Upper lobe of left lung (tissue), 4 donors: ENCODE measurements around the gene RAB5B.
"Not testable (repeated sequence)": the region's sequence is repeated elsewhere in the genome, so short reads cannot be mapped to it uniquely, and the experiment has no call there.

Experiments used
- EP300 ChIP-seq, 4 donors: sonication (generic); formaldehyde crosslinking; IDR thresholded peaks; one replicate each; pipeline ENCODE4 v1.5.1; 2017; ENCODE audit warnings: antibody characterized with exemption in 4 of 4, control low read depth in 2 of 4
- POLR2A ChIP-seq, 4 donors: fragments of 450-650 bp; IDR thresholded peaks; one replicate each; pipeline ENCODE4 v1.5.1; 2016 to 2017; ENCODE audit warnings: antibody characterized with exemption in 4 of 4, mild to moderate bottlenecking in 2 of 4
- POLR2AphosphoS5 ChIP-seq, 2 donors: sonication (generic); formaldehyde crosslinking; IDR thresholded peaks; one replicate each; pipeline ENCODE4 v1.5.1; 2017; ENCODE audit warnings: antibody characterized with exemption in 2 of 2
- TF ChIP-seq, protein P1 (sequence below), 6 experiments: fragments of 450-650 bp in 4 of 6; fragments of 200-600 bp in 2 of 6; sonication (generic) in 2 of 6; IDR thresholded peaks; one replicate each; pipeline ENCODE4 v1.5.1; 2016 to 2019; ENCODE audit warnings: antibody characterized with exemption in 6 of 6

GRCh38 chr12:55999522-55999921, 25.6 kb downstream of the RAB5B start:
- not testable (repeated sequence) for TF ChIP-seq POLR2AphosphoS5, POLR2A, EP300 (IDR thresholded peaks at IDR 0.05)
- TF ChIP-seq, protein P1, sequence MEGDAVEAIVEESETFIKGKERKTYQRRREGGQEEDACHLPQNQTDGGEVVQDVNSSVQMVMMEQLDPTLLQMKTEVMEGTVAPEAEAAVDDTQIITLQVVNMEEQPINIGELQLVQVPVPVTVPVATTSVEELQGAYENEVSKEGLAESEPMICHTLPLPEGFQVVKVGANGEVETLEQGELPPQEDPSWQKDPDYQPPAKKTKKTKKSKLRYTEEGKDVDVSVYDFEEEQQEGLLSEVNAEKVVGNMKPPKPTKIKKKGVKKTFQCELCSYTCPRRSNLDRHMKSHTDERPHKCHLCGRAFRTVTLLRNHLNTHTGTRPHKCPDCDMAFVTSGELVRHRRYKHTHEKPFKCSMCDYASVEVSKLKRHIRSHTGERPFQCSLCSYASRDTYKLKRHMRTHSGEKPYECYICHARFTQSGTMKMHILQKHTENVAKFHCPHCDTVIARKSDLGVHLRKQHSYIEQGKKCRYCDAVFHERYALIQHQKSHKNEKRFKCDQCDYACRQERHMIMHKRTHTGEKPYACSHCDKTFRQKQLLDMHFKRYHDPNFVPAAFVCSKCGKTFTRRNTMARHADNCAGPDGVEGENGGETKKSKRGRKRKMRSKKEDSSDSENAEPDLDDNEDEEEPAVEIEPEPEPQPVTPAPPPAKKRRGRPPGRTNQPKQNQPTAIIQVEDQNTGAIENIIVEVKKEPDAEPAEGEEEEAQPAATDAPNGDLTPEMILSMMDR (IDR thresholded peaks at IDR 0.05), result not testable (repeated sequence)
